ENCODE measurements around the gene WNT6. TPM values are rescaled to one million over a fixed set of nuclear protein-coding genes. Genes with fewer than 3 reads are reported as not detected.

Gene WNT6
- total RNA-seq, 1 donor from 2014 or later, result 0.89 TPM

DNA sequence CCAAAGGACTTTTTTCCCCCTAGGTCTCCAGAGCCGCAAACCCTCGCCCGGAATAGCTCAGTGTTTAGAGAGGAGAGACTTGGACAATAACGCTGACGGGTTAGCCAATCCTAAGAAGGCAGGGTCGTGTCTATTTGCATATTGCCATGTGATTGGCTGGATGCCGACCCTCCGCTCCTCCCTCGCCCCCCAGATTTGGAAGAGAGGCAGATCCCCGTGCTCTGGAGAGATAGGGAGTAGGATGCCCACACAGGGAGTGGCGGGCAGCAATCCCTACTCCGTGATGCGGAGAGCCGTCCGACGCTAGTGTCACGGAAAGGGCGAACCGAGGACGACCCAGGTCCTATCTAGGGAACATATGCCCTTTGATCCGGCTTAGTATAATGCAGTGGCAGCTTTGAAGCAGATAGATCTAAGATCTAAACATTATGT, 1.4 kb downstream of the WNT6 start:
- no peaks in the 10 kb centered on the region for H3K9me3 Mint-ChIP-seq
- no peak overlapping the region for H3K27ac Mint-ChIP-seq
- intact Hi-C loops (cut with micrococcal nuclease), result no loop called here
- H3K4me3 Mint-ChIP-seq, result peak overlapping the region; percentile 28
- CTCF ChIA-PET, result interaction anchor here (0.6 to 1.7 kb wide), 3 partner anchors 13 to 119 kb away, joined by 3 to 5 read pairs (median 3); no protein-coding TSS in a partner anchor
- H3K4me1 Mint-ChIP-seq, result peaks cover 19% of the 10 kb centered on the region
- TF ChIP-seq, protein P1, sequence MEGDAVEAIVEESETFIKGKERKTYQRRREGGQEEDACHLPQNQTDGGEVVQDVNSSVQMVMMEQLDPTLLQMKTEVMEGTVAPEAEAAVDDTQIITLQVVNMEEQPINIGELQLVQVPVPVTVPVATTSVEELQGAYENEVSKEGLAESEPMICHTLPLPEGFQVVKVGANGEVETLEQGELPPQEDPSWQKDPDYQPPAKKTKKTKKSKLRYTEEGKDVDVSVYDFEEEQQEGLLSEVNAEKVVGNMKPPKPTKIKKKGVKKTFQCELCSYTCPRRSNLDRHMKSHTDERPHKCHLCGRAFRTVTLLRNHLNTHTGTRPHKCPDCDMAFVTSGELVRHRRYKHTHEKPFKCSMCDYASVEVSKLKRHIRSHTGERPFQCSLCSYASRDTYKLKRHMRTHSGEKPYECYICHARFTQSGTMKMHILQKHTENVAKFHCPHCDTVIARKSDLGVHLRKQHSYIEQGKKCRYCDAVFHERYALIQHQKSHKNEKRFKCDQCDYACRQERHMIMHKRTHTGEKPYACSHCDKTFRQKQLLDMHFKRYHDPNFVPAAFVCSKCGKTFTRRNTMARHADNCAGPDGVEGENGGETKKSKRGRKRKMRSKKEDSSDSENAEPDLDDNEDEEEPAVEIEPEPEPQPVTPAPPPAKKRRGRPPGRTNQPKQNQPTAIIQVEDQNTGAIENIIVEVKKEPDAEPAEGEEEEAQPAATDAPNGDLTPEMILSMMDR (IDR thresholded peaks at IDR 0.05), result no peak
- H3K27me3 Mint-ChIP-seq, result peaks cover 65% of the 10 kb centered on the region
- H3K36me3 Mint-ChIP-seq (ENCODE audit: low read depth), result no peaks in the 10 kb centered on the region
- no peak for DNase-seq
- peak; percentile 37 for ATAC-seq (ENCODE audit: low read depth)
- POLR2A ChIA-PET, result interaction anchor here (0.8 to 1.3 kb wide), 2 partner anchors 11 to 15 kb away, joined by 3 to 4 read pairs; no protein-coding TSS in a partner anchor

DNA sequence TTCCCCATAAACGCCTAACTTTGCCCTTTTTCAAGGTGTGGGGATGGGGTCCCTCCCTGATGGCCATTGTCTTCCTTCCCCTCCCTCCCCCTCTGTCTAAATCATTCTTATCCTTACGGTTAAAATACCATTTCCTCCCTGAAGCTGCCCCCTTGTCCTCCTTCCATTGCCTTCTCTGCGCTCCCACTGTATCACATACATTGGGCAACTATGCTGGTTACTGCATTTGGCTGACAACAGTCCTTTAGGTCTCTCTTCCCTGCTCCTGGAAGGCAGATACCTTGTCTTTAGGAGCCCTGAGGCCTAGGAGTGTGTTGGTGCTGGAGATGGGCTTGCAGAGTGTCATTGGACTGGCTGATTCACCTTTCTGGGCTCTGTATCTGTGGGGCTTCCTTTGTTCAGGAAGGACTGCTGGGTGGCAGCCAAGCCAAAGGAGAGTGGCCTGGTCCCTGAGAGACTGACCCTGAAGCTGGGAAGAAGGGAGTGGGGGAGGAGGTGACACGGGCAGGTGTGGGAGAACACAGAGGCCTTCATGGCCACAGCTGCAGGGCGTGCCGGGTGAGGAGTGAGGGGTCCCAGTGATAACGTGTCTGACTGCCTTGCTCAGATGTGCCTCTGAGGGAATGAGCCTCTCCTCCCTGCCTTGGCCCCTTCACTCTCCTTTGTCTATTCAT, 2.2 kb downstream of the WNT6 start:
- intact Hi-C loops (cut with micrococcal nuclease), result no loop called here
- Mint-ChIP-seq H3K4me1 (peaks cover 19% of the 10 kb centered on the region), H3K4me3 (no peak overlapping the region), H3K27me3 (peaks cover 65% of the 10 kb centered on the region), H3K9me3 (no peaks in the 10 kb centered on the region), H3K36me3 (ENCODE audit: low read depth) (no peaks in the 10 kb centered on the region), H3K27ac (no peak overlapping the region)
- ChIA-PET POLR2A (interaction anchor here (0.9 to 1.3 kb wide), 2 partner anchors 10 to 18 kb away, joined by 3 to 7 read pairs; no protein-coding TSS in a partner anchor), CTCF (interaction anchor here (1.1 kb wide), 1 partner anchor 36 kb away, joined by 3 read pairs; no protein-coding TSS in a partner anchor)
- DNase-seq (no peak), ATAC-seq (ENCODE audit: low read depth) (no peak)
- TF ChIP-seq, protein P1 (IDR thresholded peaks at IDR 0.05), result no peak

DNA sequence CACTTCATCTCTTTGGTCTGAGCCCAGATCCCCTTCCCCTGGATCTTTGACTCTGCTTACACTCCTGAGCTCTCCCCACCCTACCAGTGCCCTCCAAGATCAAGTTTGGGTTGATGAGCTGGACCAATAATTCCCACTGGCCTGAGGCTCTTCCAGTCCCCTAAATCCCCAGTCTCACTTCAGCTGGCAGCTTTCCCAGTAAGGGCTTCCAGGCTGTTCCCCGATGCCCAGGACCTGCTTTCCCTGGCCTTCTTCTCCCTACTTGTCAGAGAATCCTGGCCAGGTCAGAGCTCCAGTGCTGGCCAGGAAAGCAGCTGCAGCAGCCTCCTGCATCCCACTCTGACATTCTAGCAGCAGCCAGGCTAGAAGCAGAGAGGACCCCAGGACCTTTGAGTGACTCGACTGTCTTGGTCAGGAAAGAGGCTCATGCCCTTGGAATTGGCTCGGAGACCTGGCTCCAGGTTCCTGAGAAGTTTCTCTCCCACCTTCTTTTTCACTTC, 3.5 kb downstream of the WNT6 start:
- H3K36me3 Mint-ChIP-seq (ENCODE audit: low read depth), result no peaks in the 10 kb centered on the region
- peaks cover 64% of the 10 kb centered on the region for H3K27me3 Mint-ChIP-seq
- ATAC-seq (ENCODE audit: low read depth), result no peak
- DNase-seq, result no peak
- peaks cover 19% of the 10 kb centered on the region for H3K4me1 Mint-ChIP-seq
- no peak overlapping the region for H3K27ac Mint-ChIP-seq
- ChIA-PET POLR2A (interaction anchor here (0.6 kb wide), 1 partner anchor 32 kb away, joined by 9 read pairs; no protein-coding TSS in a partner anchor), CTCF (interaction anchor here (1.9 to 2.1 kb wide), 2 partner anchors 13 to 35 kb away, joined by 7 to 10 read pairs; no protein-coding TSS in a partner anchor)
- intact Hi-C loops (cut with micrococcal nuclease), result no loop called here
- TF ChIP-seq, protein P1 (IDR thresholded peaks at IDR 0.05), result no peak
- no peaks in the 10 kb centered on the region for H3K9me3 Mint-ChIP-seq
- no peak overlapping the region for H3K4me3 Mint-ChIP-seq

DNA sequence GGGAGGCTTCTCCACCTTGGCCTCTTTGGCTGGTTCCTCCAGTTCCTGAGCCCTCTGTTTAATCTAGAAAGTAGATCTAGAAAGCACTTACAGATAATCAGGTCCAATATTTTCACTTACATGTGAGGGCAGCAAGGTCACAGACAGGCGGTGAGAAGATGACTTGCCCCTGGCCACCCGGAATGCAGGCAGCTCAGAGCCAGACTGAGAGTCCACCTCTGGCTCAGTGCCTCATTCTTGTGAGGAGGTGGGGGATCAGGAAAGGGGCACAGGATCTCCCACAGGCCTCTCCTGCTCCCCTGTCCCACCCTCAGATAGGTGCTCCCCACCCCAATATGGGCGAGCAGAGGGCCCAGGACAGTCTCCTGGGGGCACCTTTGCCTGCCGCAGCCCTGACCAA, 5.8 kb downstream of the WNT6 start:
- ChIA-PET CTCF (no interaction called here), POLR2A (no interaction called here)
- ATAC-seq (ENCODE audit: low read depth), result no peak
- Mint-ChIP-seq H3K4me1 (peaks cover 10% of the 10 kb centered on the region), H3K27me3 (peaks cover 60% of the 10 kb centered on the region), H3K36me3 (ENCODE audit: low read depth) (no peaks in the 10 kb centered on the region), H3K9me3 (no peaks in the 10 kb centered on the region), H3K4me3 (no peak overlapping the region), H3K27ac (no peak overlapping the region)
- TF ChIP-seq, protein P1 (IDR thresholded peaks at IDR 0.05), result no peak
- intact Hi-C loops (cut with micrococcal nuclease), result no loop called here
- DNase-seq, result no peak

DNA sequence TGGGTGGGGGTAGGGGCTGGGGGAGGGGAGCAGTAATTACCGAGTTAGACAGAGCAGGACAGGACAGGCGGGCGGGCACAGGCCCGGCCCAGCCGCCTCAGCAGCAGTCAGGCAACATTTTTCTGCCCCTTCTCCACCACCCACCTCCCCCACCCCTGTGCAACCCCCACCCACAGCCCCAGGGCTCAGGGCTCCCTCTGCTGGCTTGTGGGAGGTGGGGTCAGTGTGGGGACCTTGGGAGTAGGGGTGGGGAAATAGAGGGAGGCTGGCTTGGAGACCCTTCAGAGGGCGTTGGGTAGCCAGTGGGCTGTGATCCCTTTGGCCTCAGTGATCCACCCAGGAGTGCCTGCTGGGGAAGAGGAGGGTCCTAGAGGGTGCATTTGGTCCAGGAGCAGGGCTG, 6.4 kb downstream of the WNT6 start:
- intact Hi-C loops (cut with micrococcal nuclease), result no loop called here
- ATAC-seq (ENCODE audit: low read depth) (no peak), DNase-seq (no peak)
- ChIA-PET CTCF (interaction anchor here (1.4 kb wide), 1 partner anchor 9 kb away, joined by 4 read pairs; no protein-coding TSS in a partner anchor), POLR2A (no interaction called here)
- TF ChIP-seq, protein P1 (IDR thresholded peaks at IDR 0.05), result no peak
- Mint-ChIP-seq H3K4me3 (no peak overlapping the region), H3K27ac (no peak overlapping the region), H3K36me3 (ENCODE audit: low read depth) (no peaks in the 10 kb centered on the region), H3K4me1 (peaks cover 10% of the 10 kb centered on the region), H3K9me3 (no peaks in the 10 kb centered on the region), H3K27me3 (peaks cover 60% of the 10 kb centered on the region)
